WTC11 (cell line): ENCODE data around the gene DAP3.

Experiments used
- ATF1 ChIP-seq: sonication (generic); formaldehyde crosslinking; IDR thresholded peaks from 2 replicates; pipeline ENCODE4 v1.8.1; 2023; ENCODE audit warnings: mild to moderate bottlenecking, moderate library complexity, missing genetic modification reagents
- CREB1 ChIP-seq: sonication (generic); formaldehyde crosslinking; IDR thresholded peaks from 2 replicates; pipeline ENCODE4 v1.8.0; 2023; ENCODE audit warnings: mild to moderate bottlenecking, missing genetic modification reagents
- NR2C2 ChIP-seq: sonication (generic); formaldehyde crosslinking; IDR thresholded peaks from 2 replicates; pipeline ENCODE4 v1.8.0; 2022; ENCODE audit warnings: mild to moderate bottlenecking, missing genetic modification reagents
- NR3C1 ChIP-seq: sonication (generic); formaldehyde crosslinking; conservative IDR thresholded peaks from 2 replicates; pipeline ENCODE4 v1.8.1; 2023; ENCODE audit warnings: low read depth, mild to moderate bottlenecking, missing genetic modification reagents
- TF ChIP-seq, protein P1 (sequence below): sonication (generic); formaldehyde crosslinking; IDR thresholded peaks from 2 replicates; pipeline ENCODE4 v1.8.0; 2022; ENCODE audit warnings: mild to moderate bottlenecking, missing genetic modification reagents
- TF ChIP-seq, protein P2 (sequence below): sonication (generic); formaldehyde crosslinking; IDR thresholded peaks from 2 replicates; pipeline ENCODE4 v1.8.0; 2022; ENCODE audit warnings: mild to moderate bottlenecking, missing genetic modification reagents
- TF ChIP-seq, protein P3 (sequence below): fragments of 200-600 bp; IDR thresholded peaks from 2 replicates; pipeline ENCODE4 v1.8.0; 2022; ENCODE audit warnings: antibody characterized with exemption
- TF ChIP-seq, protein P4 (sequence below): sonication (generic); formaldehyde crosslinking; IDR thresholded peaks from 2 replicates; pipeline ENCODE4 v1.8.1; 2022; ENCODE audit warnings: low read depth, mild to moderate bottlenecking, moderate library complexity, missing genetic modification reagents, borderline replicate concordance

DNA sequence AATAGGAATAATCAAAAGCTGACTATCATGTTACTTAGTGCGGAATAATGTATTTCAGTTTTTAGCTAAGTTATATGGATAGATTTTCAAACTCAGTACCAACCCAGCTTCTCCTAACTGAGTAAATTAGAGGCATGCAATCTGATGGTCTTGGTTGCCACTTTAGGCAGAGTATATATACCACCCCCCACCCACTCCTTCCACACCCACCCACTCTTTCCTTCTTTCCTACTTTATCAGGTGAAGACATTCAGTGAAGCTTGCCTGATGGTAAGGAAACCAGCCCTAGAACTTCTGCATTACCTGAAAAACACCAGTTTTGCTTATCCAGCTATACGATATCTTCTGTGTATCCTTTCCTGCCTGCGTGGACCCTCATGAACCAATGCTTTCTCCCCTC, 36.3 kb downstream of the DAP3 start:
- TF ChIP-seq ATF1 (CRISPR knock-in tag): no peak
- TF ChIP-seq, protein P1, sequence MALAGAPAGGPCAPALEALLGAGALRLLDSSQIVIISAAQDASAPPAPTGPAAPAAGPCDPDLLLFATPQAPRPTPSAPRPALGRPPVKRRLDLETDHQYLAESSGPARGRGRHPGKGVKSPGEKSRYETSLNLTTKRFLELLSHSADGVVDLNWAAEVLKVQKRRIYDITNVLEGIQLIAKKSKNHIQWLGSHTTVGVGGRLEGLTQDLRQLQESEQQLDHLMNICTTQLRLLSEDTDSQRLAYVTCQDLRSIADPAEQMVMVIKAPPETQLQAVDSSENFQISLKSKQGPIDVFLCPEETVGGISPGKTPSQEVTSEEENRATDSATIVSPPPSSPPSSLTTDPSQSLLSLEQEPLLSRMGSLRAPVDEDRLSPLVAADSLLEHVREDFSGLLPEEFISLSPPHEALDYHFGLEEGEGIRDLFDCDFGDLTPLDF (CRISPR knock-in tag): no peak
- TF ChIP-seq, protein P2, sequence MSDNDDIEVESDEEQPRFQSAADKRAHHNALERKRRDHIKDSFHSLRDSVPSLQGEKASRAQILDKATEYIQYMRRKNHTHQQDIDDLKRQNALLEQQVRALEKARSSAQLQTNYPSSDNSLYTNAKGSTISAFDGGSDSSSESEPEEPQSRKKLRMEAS (CRISPR knock-in tag): no peak
- TF ChIP-seq NR2C2: no peak
- TF ChIP-seq, protein P3, sequence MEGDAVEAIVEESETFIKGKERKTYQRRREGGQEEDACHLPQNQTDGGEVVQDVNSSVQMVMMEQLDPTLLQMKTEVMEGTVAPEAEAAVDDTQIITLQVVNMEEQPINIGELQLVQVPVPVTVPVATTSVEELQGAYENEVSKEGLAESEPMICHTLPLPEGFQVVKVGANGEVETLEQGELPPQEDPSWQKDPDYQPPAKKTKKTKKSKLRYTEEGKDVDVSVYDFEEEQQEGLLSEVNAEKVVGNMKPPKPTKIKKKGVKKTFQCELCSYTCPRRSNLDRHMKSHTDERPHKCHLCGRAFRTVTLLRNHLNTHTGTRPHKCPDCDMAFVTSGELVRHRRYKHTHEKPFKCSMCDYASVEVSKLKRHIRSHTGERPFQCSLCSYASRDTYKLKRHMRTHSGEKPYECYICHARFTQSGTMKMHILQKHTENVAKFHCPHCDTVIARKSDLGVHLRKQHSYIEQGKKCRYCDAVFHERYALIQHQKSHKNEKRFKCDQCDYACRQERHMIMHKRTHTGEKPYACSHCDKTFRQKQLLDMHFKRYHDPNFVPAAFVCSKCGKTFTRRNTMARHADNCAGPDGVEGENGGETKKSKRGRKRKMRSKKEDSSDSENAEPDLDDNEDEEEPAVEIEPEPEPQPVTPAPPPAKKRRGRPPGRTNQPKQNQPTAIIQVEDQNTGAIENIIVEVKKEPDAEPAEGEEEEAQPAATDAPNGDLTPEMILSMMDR: no peak
- TF ChIP-seq, protein P4, sequence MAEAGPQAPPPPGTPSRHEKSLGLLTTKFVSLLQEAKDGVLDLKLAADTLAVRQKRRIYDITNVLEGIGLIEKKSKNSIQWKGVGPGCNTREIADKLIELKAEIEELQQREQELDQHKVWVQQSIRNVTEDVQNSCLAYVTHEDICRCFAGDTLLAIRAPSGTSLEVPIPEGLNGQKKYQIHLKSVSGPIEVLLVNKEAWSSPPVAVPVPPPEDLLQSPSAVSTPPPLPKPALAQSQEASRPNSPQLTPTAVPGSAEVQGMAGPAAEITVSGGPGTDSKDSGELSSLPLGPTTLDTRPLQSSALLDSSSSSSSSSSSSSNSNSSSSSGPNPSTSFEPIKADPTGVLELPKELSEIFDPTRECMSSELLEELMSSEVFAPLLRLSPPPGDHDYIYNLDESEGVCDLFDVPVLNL (CRISPR knock-in tag): no peak
- no peak for TF ChIP-seq NR3C1 (CRISPR knock-in tag)
- no peak for TF ChIP-seq CREB1 (CRISPR knock-in tag)
